Urinary bladder (tissue), 4 donors: ENCODE measurements around the gene NAALADL2. TPM values are rescaled to one million over a fixed set of nuclear protein-coding genes. Genes with fewer than 3 reads are reported as not detected.
"Not testable (repeated sequence)": the region's sequence is repeated elsewhere in the genome, so short reads cannot be mapped to it uniquely, and the experiment has no call there.

Experiments
- DNase-seq: peaks from one replicate; pipeline ENCODE4 v3.0.0-alpha.2; 2015; ENCODE audit errors: extremely low spot score
- H3K27ac ChIP-seq: one replicate; pipeline ENCODE4 v1.5.1; 2013; ENCODE audit warnings: low read depth, mild to moderate bottlenecking, moderate library complexity
- H3K36me3 ChIP-seq: one replicate; pipeline ENCODE4 v1.6.1; 2013; ENCODE audit warnings: mild to moderate bottlenecking, moderate library complexity; ENCODE audit not compliant: insufficient read depth
- H3K4me1 ChIP-seq: one replicate; pipeline ENCODE4 v1.6.1; 2013; ENCODE audit warnings: mild to moderate bottlenecking, moderate library complexity; ENCODE audit not compliant: insufficient read depth
- H3K4me3 ChIP-seq: one replicate; pipeline ENCODE4 v1.5.1; 2013; ENCODE audit warnings: low read depth, low read length
- WGBS: extraction: QIAGEN DNeasy Blood & Tissue Kit; methylation state at CpG from one replicate; pipeline ENCODE4 v1.1.7; 2013; 5-methylcytosine and 5-hydroxymethylcytosine counted together
- polyA plus RNA-seq: library from polyadenylated mRNA; stranded (reverse); fragments of 200-250 nt; gene quantifications from one replicate; pipeline ENCODE4 v1.2.3, GENCODE V29; 2013
- total RNA-seq: library from RNA; depleted of rRNA; stranded (reverse); fragments of >200 nt; gene quantifications from one replicate; pipeline ENCODE4 v1.2.3, GENCODE V29; 2014
- donor health status: healthy with polysubstance abuse.
- donor health status: healthy.

The NAALADL2 gene
- total and polyA plus RNA-seq, 2 donors = 4.2 to 77.5 TPM

- H3K36me3 ChIP-seq = no peaks in the 10 kb centered on the region
- H3K27ac ChIP-seq = no peak overlapping the region
- H3K4me1 ChIP-seq = no peaks in the 10 kb centered on the region
- H3K4me3 ChIP-seq = no peak overlapping the region
- DNase-seq = no peak
Measured at GRCh38 chr3:175082631-175083030, 223.5 kb downstream of the NAALADL2 start.

GRCh38 chr3:175087128-175087527 lies 228.0 kb downstream of the NAALADL2 start:
- DNase-seq, H3K4me3 ChIP-seq, H3K4me1 ChIP-seq, H3K27ac ChIP-seq, H3K36me3 ChIP-seq: not testable (repeated sequence)
- 93% methylated on average over 19 of the region's 19 CpGs for WGBS

- H3K27ac ChIP-seq = no peak overlapping the region
- H3K36me3 ChIP-seq = no peaks in the 10 kb centered on the region
- DNase-seq = no peak
- no peaks in the 10 kb centered on the region for H3K4me1 ChIP-seq
- 86% methylated on average over 3 of the region's 3 CpGs for WGBS
- no peak overlapping the region for H3K4me3 ChIP-seq
Measured at GRCh38 chr3:175088766-175089380, 229.7 kb downstream of the NAALADL2 start.

- H3K36me3 ChIP-seq = no peaks in the 10 kb centered on the region
- H3K4me1 ChIP-seq = no peaks in the 10 kb centered on the region
- H3K27ac ChIP-seq = no peak overlapping the region
- WGBS = 70% methylated on average over 7 of the region's 7 CpGs
- DNase-seq = no peak
- H3K4me3 ChIP-seq = no peak overlapping the region
Measured at GRCh38 chr3:175091426-175092114, 232.4 kb downstream of the NAALADL2 start.

GRCh38 chr3:175093748-175094147 lies 234.6 kb downstream of the NAALADL2 start:
- no peak overlapping the region for H3K27ac ChIP-seq
- H3K36me3 ChIP-seq = no peaks in the 10 kb centered on the region
- no peak for DNase-seq
- H3K4me3 ChIP-seq = no peak overlapping the region
- WGBS = 71% methylated on average over 3 of the region's 3 CpGs
- no peaks in the 10 kb centered on the region for H3K4me1 ChIP-seq

GRCh38 chr3:175094344-175094743 lies 235.2 kb downstream of the NAALADL2 start:
- no peaks in the 10 kb centered on the region for H3K4me1 ChIP-seq
- H3K27ac ChIP-seq = no peak overlapping the region
- no peak overlapping the region for H3K4me3 ChIP-seq
- WGBS = 79% methylated on average over 2 of the region's 2 CpGs
- DNase-seq = no peak
- no peaks in the 10 kb centered on the region for H3K36me3 ChIP-seq

GRCh38 chr3:175098644-175099043 lies 239.5 kb downstream of the NAALADL2 start:
- no peaks in the 10 kb centered on the region for H3K4me1 ChIP-seq
- H3K27ac ChIP-seq = no peak overlapping the region
- H3K36me3 ChIP-seq = no peaks in the 10 kb centered on the region
- H3K4me3 ChIP-seq = no peak overlapping the region
- no peak for DNase-seq
- WGBS = 98% methylated on average over 1 of the region's 1 CpG

- no peak for DNase-seq
- 53% methylated on average over 1 of the region's 1 CpG for WGBS
- no peak overlapping the region for H3K27ac ChIP-seq
- no peaks in the 10 kb centered on the region for H3K36me3 ChIP-seq
- no peak overlapping the region for H3K4me3 ChIP-seq
- H3K4me1 ChIP-seq = no peaks in the 10 kb centered on the region
Measured at GRCh38 chr3:175102161-175102560, 243.0 kb downstream of the NAALADL2 start.

- Histone ChIP-seq H3K4me3 (no peak overlapping the region), H3K4me1 (no peaks in the 10 kb centered on the region), H3K27ac (no peak overlapping the region), H3K36me3 (no peaks in the 10 kb centered on the region)
- DNase-seq = no peak
Measured at GRCh38 chr3:175103298-175103697, 244.2 kb downstream of the NAALADL2 start.

GRCh38 chr3:175105066-175105465 lies 245.9 kb downstream of the NAALADL2 start:
- Histone ChIP-seq H3K4me3 (no peak overlapping the region), H3K27ac (no peak overlapping the region), H3K4me1 (no peaks in the 10 kb centered on the region), H3K36me3 (no peaks in the 10 kb centered on the region)
- DNase-seq = no peak

GRCh38 chr3:175107231-175107630 lies 248.1 kb downstream of the NAALADL2 start:
- H3K36me3 ChIP-seq = no peaks in the 10 kb centered on the region
- WGBS = 90% methylated on average over 2 of the region's 2 CpGs
- H3K4me3 ChIP-seq = no peak overlapping the region
- no peaks in the 10 kb centered on the region for H3K4me1 ChIP-seq
- no peak for DNase-seq
- no peak overlapping the region for H3K27ac ChIP-seq

GRCh38 chr3:175107995-175108394 lies 248.9 kb downstream of the NAALADL2 start:
- no peak for DNase-seq
- no peaks in the 10 kb centered on the region for H3K36me3 ChIP-seq
- H3K4me3 ChIP-seq = no peak overlapping the region
- no peaks in the 10 kb centered on the region for H3K4me1 ChIP-seq
- no peak overlapping the region for H3K27ac ChIP-seq

GRCh38 chr3:175108613-175109151 lies 249.5 kb downstream of the NAALADL2 start:
- WGBS = 95% methylated on average over 2 of the region's 2 CpGs
- Histone ChIP-seq H3K27ac (no peak overlapping the region), H3K4me3 (no peak overlapping the region), H3K4me1 (no peaks in the 10 kb centered on the region), H3K36me3 (no peaks in the 10 kb centered on the region)
- DNase-seq = no peak

GRCh38 chr3:175111036-175111435 lies 251.9 kb downstream of the NAALADL2 start:
- H3K4me1 ChIP-seq = no peaks in the 10 kb centered on the region
- H3K27ac ChIP-seq = no peak overlapping the region
- DNase-seq = no peak
- H3K36me3 ChIP-seq = no peaks in the 10 kb centered on the region
- H3K4me3 ChIP-seq = no peak overlapping the region
- WGBS = 75% methylated on average over 2 of the region's 2 CpGs
